Ovary (tissue), 9 donors: Measurements from ENCODE around the gene TRMO. TPM values are rescaled to one million over a fixed set of nuclear protein-coding genes. Genes with fewer than 3 reads are reported as not detected.

Source experiments
- DNase-seq, 5 donors: peaks; one replicate each; pipeline ENCODE4 v3.0.0-alpha.2; 2019 to 2020
- H3K27ac ChIP-seq, 2 donors: fragments of 200-600 bp; one replicate each; pipeline versions ENCODE4 v1.5.1 to v1.8.0; 2019 to 2022
- H3K27me3 ChIP-seq: fragments of 200-600 bp; one replicate; pipeline ENCODE4 v1.8.0; 2022
- H3K36me3 ChIP-seq: fragments of 200-600 bp; sonication (generic); one replicate; pipeline ENCODE4 v1.5.1; 2019
- H3K4me1 ChIP-seq: one replicate; pipeline ENCODE4 v1.8.1; 2013; ENCODE audit warnings: mild to moderate bottlenecking, moderate library complexity; ENCODE audit not compliant: insufficient read depth
- H3K4me3 ChIP-seq: fragments of 200-600 bp; sonication (generic); one replicate; pipeline ENCODE4 v1.5.1; 2017
- H3K9me3 ChIP-seq, 2 donors: fragments of 200-600 bp in 1 of 2; sonication (generic) in 1 of 2; one replicate each; pipeline versions ENCODE4 v1.5.1 to v1.8.1; 2013 to 2019; ENCODE audit warnings: mild to moderate bottlenecking in 1 of 2, moderate library complexity in 1 of 2
- CTCF ChIP-seq, 3 donors: fragments of 450-650 bp in 2 of 3; fragments of 200-600 bp in 1 of 3; IDR thresholded peaks; one replicate each; pipeline versions ENCODE4 v1.5.1 to v1.8.0; 2016 to 2022; ENCODE audit warnings: antibody characterized with exemption in 3 of 3, mild to moderate bottlenecking in 1 of 3
- EP300 ChIP-seq: sonication (generic); formaldehyde crosslinking; IDR thresholded peaks from one replicate; pipeline ENCODE4 v1.6.1; 2017; ENCODE audit warnings: antibody characterized with exemption
- POLR2A ChIP-seq: fragments of 450-650 bp; IDR thresholded peaks from one replicate; pipeline ENCODE4 v1.6.1; 2017; ENCODE audit warnings: antibody characterized with exemption, mild to moderate bottlenecking, moderate library complexity
- WGBS, 3 donors: extraction: QIAGEN DNeasy Blood & Tissue Kit in 1 of 3; methylation state at CpG; one replicate each; pipeline versions ENCODE4 v1.1.5 to v1.1.7; 2013 to 2017; 5-methylcytosine and 5-hydroxymethylcytosine counted together
- intact Hi-C, 4 donors: fragments of 100-400 bp; cut with DNase I; formaldehyde crosslinking; loops; one replicate each; pipeline versions ENCODE4 v1.11.0 to v1.15.1; 2022 to 2023
- polyA plus RNA-seq, 2 donors: library from polyadenylated mRNA; stranded (reverse); fragments of 200-250 nt in 1 of 2; fragments of 350-450 nt in 1 of 2; fragmentation: Illumina TruSeq in 1 of 2; extraction: RNeasy Lipid Tissue Mini Kit (QIAGEN cat#74804) in 1 of 2; gene quantifications; one replicate each; pipeline ENCODE4 v1.2.3, GENCODE V29; 2013 to 2014
- total RNA-seq, 7 donors: library from RNA; depleted of rRNA in 2 of 7; stranded (reverse); fragments of >200 nt in 2 of 7; fragmentation: NEBNext Ultra II Directional in 3 of 7; extraction: Animal tissue kit (Norgen Biotek cat#: 25700) in 3 of 7; gene quantifications; one replicate each; pipeline versions ENCODE4 v1.1.0 to v1.2.4, GENCODE V29; 2016 to 2023
- donor health status: DM: no; HTN: no; CAD: no; lungs with moderate emphysema.
- donor health status: DM: no; HTN: no; CAD: no.
- donor health status: Bipolar disorder and iron deficiency.
- donor health status: DM: yes; HTN: yes; CAD: no.
- donor health status: DM: no; HTN: no; CAD: no.
- donor health status: DM: yes; HTN: yes; CAD: no.

TRMO gene
- total and polyA plus RNA-seq, 9 donors, result 11.5 to 25.3 (median 15.3) TPM

GRCh38 chr9:97860451-97861147, 61.7 kb downstream of the TRMO start:
- H3K9me3 ChIP-seq, result peaks cover 0 to 7% of the 10 kb centered on the region in 2 donors
- no peaks in the 10 kb centered on the region for H3K27me3 ChIP-seq
- no peaks in the 10 kb centered on the region for H3K4me1 ChIP-seq
- no peaks in the 10 kb centered on the region for H3K36me3 ChIP-seq
- no peak overlapping the region for H3K4me3 ChIP-seq
- DNase-seq, result no peak
- TF ChIP-seq CTCF (IDR thresholded peaks at IDR 0.05) (no peak), EP300 (no peak), POLR2A (no peak)
- WGBS, 3 donors, result 20 to 29% (median 26%) methylated on average over 10 of the region's 10 CpGs
- intact Hi-C loops, result no loop called here
- H3K27ac ChIP-seq, result no peak overlapping the region

GRCh38 chr9:97859346-97859745, 63.0 kb downstream of the TRMO start:
- Histone ChIP-seq H3K27me3 (no peaks in the 10 kb centered on the region), H3K4me3 (no peak overlapping the region), H3K36me3 (no peaks in the 10 kb centered on the region), H3K9me3 (peaks cover 0 to 7% of the 10 kb centered on the region in 2 donors), H3K4me1 (no peaks in the 10 kb centered on the region), H3K27ac (no peak overlapping the region)
- WGBS, 3 donors, result 22 to 32% (median 24%) methylated on average over 2 of the region's 2 CpGs
- TF ChIP-seq POLR2A (no peak), CTCF (IDR thresholded peaks at IDR 0.05) (no peak), EP300 (no peak)
- DNase-seq, result no peak
- intact Hi-C loops, result no loop called here

GRCh38 chr9:97858826-97859225, 63.5 kb downstream of the TRMO start:
- no peaks in the 10 kb centered on the region for H3K4me1 ChIP-seq
- intact Hi-C loops, result no loop called here
- H3K9me3 ChIP-seq, result peaks cover 0 to 7% of the 10 kb centered on the region in 2 donors
- no peaks in the 10 kb centered on the region for H3K27me3 ChIP-seq
- no peak overlapping the region for H3K27ac ChIP-seq
- TF ChIP-seq CTCF (IDR thresholded peaks at IDR 0.05) (no peak), POLR2A (no peak), EP300 (no peak)
- no peak overlapping the region for H3K4me3 ChIP-seq
- no peak for DNase-seq
- H3K36me3 ChIP-seq, result no peaks in the 10 kb centered on the region
- WGBS, 3 donors, result 8 to 23% (median 21%) methylated on average over 1 of the region's 1 CpG

GRCh38 chr9:97858393-97858713, 63.9 kb downstream of the TRMO start:
- Histone ChIP-seq H3K4me3 (no peak overlapping the region), H3K36me3 (no peaks in the 10 kb centered on the region), H3K9me3 (peaks cover 0 to 7% of the 10 kb centered on the region in 2 donors), H3K27me3 (no peaks in the 10 kb centered on the region), H3K27ac (no peak overlapping the region), H3K4me1 (no peaks in the 10 kb centered on the region)
- no peak for DNase-seq
- TF ChIP-seq POLR2A, result no peak
- no peak for TF ChIP-seq EP300
- TF ChIP-seq CTCF (IDR thresholded peaks at IDR 0.05), result no peak
- WGBS, 3 donors, result 5 to 10% (median 6%) methylated on average over 6 of the region's 6 CpGs
- intact Hi-C loops, result no loop called here
